HCT116 (cell line): ENCODE measurements around the gene ALDH8A1. TPM values are rescaled to one million over a fixed set of nuclear protein-coding genes. Genes with fewer than 3 reads are reported as not detected.

Source experiments
- ATAC-seq: fragments of 200-7000 bp; cut with Tn5 transposase; 2 replicates; pipeline ENCODE4 v1.9.1; 2020; ENCODE audit warnings: mild to moderate bottlenecking, moderate library complexity
- BruUV-seq: library from RNA; stranded (reverse); fragments of 400-500 nt; replicated peaks from 2 replicates; lab custom pipeline; 2021; lab: Mats Ljungman, UMichigan
- CTCF ChIA-PET: fragments of 300-600 bp; sonication (Branson Sonifier 250); formaldehyde crosslinking; loops from one replicate; lab custom pipeline; 2021; ENCODE audit warnings: antibody characterized with exemption; lab: Charles Lee
- POLR2A ChIA-PET: fragments of 300-600, 350-600 bp; sonication (Branson Sonifier 250); formaldehyde crosslinking; loops from one replicate; lab custom pipeline; 2021; ENCODE audit warnings: antibody characterized with exemption; lab: Charles Lee
- RAD21 ChIA-PET, 2 experiments: fragments of 300-600 bp; sonication (Branson Sonifier 250); formaldehyde crosslinking; loops; one replicate each; lab custom pipeline; 2023; ENCODE audit warnings: low total read pairs in 2 of 2; ENCODE audit not compliant: uncharacterized antibody in 2 of 2, unreplicated experiment in 2 of 2, low non-redundant PET in 1 of 2; lab: Charles Lee
- DNase-seq: peaks from one replicate; pipeline ENCODE4 v3.0.0-alpha.2; 2010; ENCODE audit warnings: low read depth, low spot score
- H2AFZ ChIP-seq: fragments of 200-600 bp; shearing (Covaris generic), sonication (generic); 2 replicates; pipeline ENCODE4 v1.6.1; 2017; ENCODE audit warnings: low read depth, mixed run types, mixed read lengths, antibody characterized with exemption, low read length; ENCODE audit not compliant: poor library complexity, severe bottlenecking
- H3K27ac ChIP-seq: 2 replicates; pipeline ENCODE4 v1.5.1; 2012; ENCODE audit warnings: low read depth, low read length
- H3K27me3 ChIP-seq: fragments of 200-600 bp; sonication (generic); 2 replicates; pipeline ENCODE4 v1.6.1; 2016; ENCODE audit warnings: mixed run types, low read length, mixed read lengths; ENCODE audit not compliant: insufficient read depth
- H3K36me3 ChIP-seq, 2 experiments: fragments of 200-500 bp in 1 of 2; fragments of 200-600 bp in 1 of 2; sonication (Bioruptor generic) in 1 of 2; sonication (generic) in 1 of 2; 2 replicates each; pipeline versions ENCODE4 v1.5.1 to v1.6.1; 2014 to 2016; ENCODE audit warnings: low read length in 2 of 2, inconsistent platforms in 1 of 2, mixed read lengths in 1 of 2, mixed run types in 1 of 2; ENCODE audit not compliant: insufficient read depth in 2 of 2, control insufficient read depth in 1 of 2
- H3K4me1 ChIP-seq, 2 experiments: fragments of 200-600 bp in 1 of 2; sonication (generic) in 1 of 2; 2 replicates each; pipeline versions ENCODE4 v1.5.1 to v1.6.1; 2012 to 2017; ENCODE audit warnings: low read length in 2 of 2, inconsistent platforms in 1 of 2, mild to moderate bottlenecking in 1 of 2, mixed read lengths in 1 of 2, mixed run types in 1 of 2, moderate library complexity in 1 of 2; ENCODE audit not compliant: insufficient read depth in 2 of 2, control insufficient read depth in 1 of 2
- H3K4me2 ChIP-seq: fragments of 200-600 bp; sonication (generic); 2 replicates; pipeline ENCODE4 v1.6.1; 2017; ENCODE audit warnings: mixed run types, low read length, mixed read lengths
- H3K4me3 ChIP-seq, 2 experiments: fragments of 200-600 bp in 1 of 2; sonication (generic) in 1 of 2; replicated peaks in 1 of 2; 2 replicates each; pipeline ENCODE4 v1.5.1; 2011 to 2016; ENCODE audit warnings: low read length in 2 of 2, control low read depth in 1 of 2, low read depth in 1 of 2, mild to moderate bottlenecking in 1 of 2, mixed read lengths in 1 of 2, mixed run types in 1 of 2
- H3K79me2 ChIP-seq: fragments of 200-600 bp; sonication (generic); 2 replicates; pipeline ENCODE4 v1.6.1; 2017; ENCODE audit warnings: mild to moderate bottlenecking, mixed run types, low read length, moderate library complexity, mixed read lengths; ENCODE audit not compliant: insufficient read depth
- H3K9ac ChIP-seq: fragments of 200-600 bp; sonication (generic); 2 replicates; pipeline ENCODE4 v1.6.1; 2016; ENCODE audit warnings: low read length, mixed read lengths
- H3K9me2 ChIP-seq: fragments of 200-600 bp; sonication (generic), shearing (Covaris generic); 2 replicates; pipeline ENCODE4 v1.6.1; 2017; ENCODE audit warnings: mixed run types, mild to moderate bottlenecking, moderate library complexity; ENCODE audit not compliant: insufficient read depth
- H3K9me3 ChIP-seq, 2 experiments: fragments of 200-500 bp in 1 of 2; fragments of 200-600 bp in 1 of 2; sonication (Bioruptor generic) in 1 of 2; sonication (generic) in 1 of 2; 2 replicates each; pipeline ENCODE4 v1.6.1; 2014 to 2017; ENCODE audit warnings: low read length in 2 of 2, mixed read lengths in 2 of 2, inconsistent platforms in 1 of 2, low read depth in 1 of 2, mild to moderate bottlenecking in 1 of 2, mixed run types in 1 of 2, moderate library complexity in 1 of 2; ENCODE audit not compliant: control insufficient read depth in 1 of 2, insufficient read depth in 1 of 2
- H4K20me1 ChIP-seq: fragments of 200-600 bp; sonication (generic), shearing (Covaris generic); 2 replicates; pipeline ENCODE4 v1.6.1; 2017; ENCODE audit warnings: mixed run types, mild to moderate bottlenecking, moderate library complexity; ENCODE audit not compliant: insufficient read depth
- CBX3 ChIP-seq: IDR thresholded peaks from 2 replicates; pipeline ENCODE4 v1.6.1; 2012; ENCODE audit warnings: low read depth
- EGR1 ChIP-seq: IDR thresholded peaks from 2 replicates; pipeline ENCODE4 v1.6.1; 2012; ENCODE audit warnings: low read depth
- ELF1 ChIP-seq: IDR thresholded peaks from 2 replicates; pipeline ENCODE4 v1.6.1; 2012; ENCODE audit warnings: low read depth, borderline replicate concordance
- EZH2phosphoT487 ChIP-seq: fragments of 200-600 bp; IDR thresholded peaks from 2 replicates; pipeline ENCODE4 v1.6.1; 2018; ENCODE audit warnings: antibody characterized with exemption, borderline replicate concordance
- FOSL1 ChIP-seq: IDR thresholded peaks from 2 replicates; pipeline ENCODE4 v1.6.1; 2012; ENCODE audit warnings: low read depth
- POLR2A ChIP-seq: IDR thresholded peaks from 2 replicates; pipeline ENCODE4 v1.7.0; 2011; ENCODE audit warnings: borderline replicate concordance; ENCODE audit not compliant: insufficient read depth, insufficient read length; ENCODE audit errors: extremely low read depth
- POLR2AphosphoS5 ChIP-seq: IDR thresholded peaks from 2 replicates; pipeline ENCODE4 v1.6.1; 2011; ENCODE audit warnings: mild to moderate bottlenecking, low read depth, low read length, moderate library complexity
- SP1 ChIP-seq: IDR thresholded peaks from 2 replicates; pipeline ENCODE4 v1.6.1; 2012; ENCODE audit warnings: low read depth
- TCF7L2 ChIP-seq: IDR thresholded peaks from 2 replicates; pipeline ENCODE4 v1.7.0; 2011; ENCODE audit warnings: borderline replicate concordance, inconsistent platforms; ENCODE audit not compliant: insufficient read depth, insufficient read length; ENCODE audit errors: extremely low read depth
- ZNF274 ChIP-seq: fragments of 200-500 bp; sonication (Bioruptor generic); IDR thresholded peaks from 2 replicates; pipeline ENCODE4 v1.6.1; 2014; ENCODE audit warnings: mild to moderate bottlenecking, low read depth, low read length, inconsistent platforms
- intact Hi-C: fragments of 100-400 bp; cut with micrococcal nuclease; formaldehyde crosslinking; loops from 2 replicates; pipeline ENCODE4 v1.10.0; 2022
- total RNA-seq: library from RNA; stranded (reverse); gene quantifications from one replicate; pipeline ENCODE4 v1.2.1, GENCODE V29; 2021; ENCODE audit not compliant: unreplicated experiment
- TF ChIP-seq, protein P1 (sequence below): IDR thresholded peaks from 2 replicates; pipeline ENCODE4 v1.6.1; 2012
- TF ChIP-seq, protein P2 (sequence below), 3 experiments: fragments of 200-600 bp in 1 of 3; sonication (generic) in 1 of 3; IDR thresholded peaks in 2 of 3; conservative IDR thresholded peaks in 1 of 3; 2 replicates each; pipeline ENCODE4 v1.5.1; 2012 to 2017; ENCODE audit warnings: low read depth in 2 of 3, low read length in 2 of 3, antibody characterized with exemption in 1 of 3, borderline replicate concordance in 1 of 3, control low read depth in 1 of 3, mild to moderate bottlenecking in 1 of 3, mixed read lengths in 1 of 3, mixed run types in 1 of 3, moderate library complexity in 1 of 3; ENCODE audit not compliant: insufficient read depth in 1 of 3
- TF ChIP-seq, protein P3 (sequence below): IDR thresholded peaks from 2 replicates; pipeline ENCODE4 v1.6.1; 2012; ENCODE audit warnings: low read depth
- TF ChIP-seq, protein P4 (sequence below): IDR thresholded peaks from 2 replicates; pipeline ENCODE4 v1.6.1; 2012

The ALDH8A1 gene
- total RNA-seq, 1 experiment from 2014 or later: 1.4 TPM

DNA sequence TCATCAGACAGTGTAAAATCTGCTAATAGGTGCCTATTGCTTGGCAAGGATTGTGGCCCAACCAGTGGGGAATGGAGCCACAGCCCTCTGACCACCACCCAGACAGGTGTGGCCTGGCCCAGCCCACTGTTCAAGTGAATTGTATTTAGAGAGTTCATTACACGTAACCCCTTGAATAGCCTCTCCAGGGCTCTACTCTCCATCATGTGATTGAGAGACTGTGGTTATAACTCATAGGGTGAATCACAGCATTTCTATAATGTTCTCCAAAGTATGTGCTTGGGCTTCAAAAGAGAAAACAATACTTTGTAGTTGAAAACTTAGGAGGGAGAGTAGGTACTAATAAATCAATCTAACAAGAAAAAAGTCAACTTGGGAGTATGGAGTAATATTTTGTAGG, 38.4 kb downstream of the ALDH8A1 start:
- H3K4me3 ChIP-seq: no peak overlapping the region
- TF ChIP-seq, protein P1, sequence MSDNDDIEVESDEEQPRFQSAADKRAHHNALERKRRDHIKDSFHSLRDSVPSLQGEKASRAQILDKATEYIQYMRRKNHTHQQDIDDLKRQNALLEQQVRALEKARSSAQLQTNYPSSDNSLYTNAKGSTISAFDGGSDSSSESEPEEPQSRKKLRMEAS: no peak
- TF ChIP-seq FOSL1 (no peak), POLR2A (no peak), POLR2AphosphoS5 (no peak), EGR1 (no peak), TCF7L2 (no peak), SP1 (no peak), CBX3 (no peak), EZH2phosphoT487 (no peak), ZNF274 (no peak), ELF1 (no peak)
- TF ChIP-seq, protein P2, sequence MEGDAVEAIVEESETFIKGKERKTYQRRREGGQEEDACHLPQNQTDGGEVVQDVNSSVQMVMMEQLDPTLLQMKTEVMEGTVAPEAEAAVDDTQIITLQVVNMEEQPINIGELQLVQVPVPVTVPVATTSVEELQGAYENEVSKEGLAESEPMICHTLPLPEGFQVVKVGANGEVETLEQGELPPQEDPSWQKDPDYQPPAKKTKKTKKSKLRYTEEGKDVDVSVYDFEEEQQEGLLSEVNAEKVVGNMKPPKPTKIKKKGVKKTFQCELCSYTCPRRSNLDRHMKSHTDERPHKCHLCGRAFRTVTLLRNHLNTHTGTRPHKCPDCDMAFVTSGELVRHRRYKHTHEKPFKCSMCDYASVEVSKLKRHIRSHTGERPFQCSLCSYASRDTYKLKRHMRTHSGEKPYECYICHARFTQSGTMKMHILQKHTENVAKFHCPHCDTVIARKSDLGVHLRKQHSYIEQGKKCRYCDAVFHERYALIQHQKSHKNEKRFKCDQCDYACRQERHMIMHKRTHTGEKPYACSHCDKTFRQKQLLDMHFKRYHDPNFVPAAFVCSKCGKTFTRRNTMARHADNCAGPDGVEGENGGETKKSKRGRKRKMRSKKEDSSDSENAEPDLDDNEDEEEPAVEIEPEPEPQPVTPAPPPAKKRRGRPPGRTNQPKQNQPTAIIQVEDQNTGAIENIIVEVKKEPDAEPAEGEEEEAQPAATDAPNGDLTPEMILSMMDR (IDR thresholded peaks at IDR 0.05 in 2 of 3, conservative IDR thresholded peaks at IDR 0.05 in 1 of 3; ENCODE audit: borderline replicate concordance in 1 of 3, insufficient read depth in 1 of 3, low read depth in 2 of 3, low read length in 2 of 3): no peak
- TF ChIP-seq, protein P3, sequence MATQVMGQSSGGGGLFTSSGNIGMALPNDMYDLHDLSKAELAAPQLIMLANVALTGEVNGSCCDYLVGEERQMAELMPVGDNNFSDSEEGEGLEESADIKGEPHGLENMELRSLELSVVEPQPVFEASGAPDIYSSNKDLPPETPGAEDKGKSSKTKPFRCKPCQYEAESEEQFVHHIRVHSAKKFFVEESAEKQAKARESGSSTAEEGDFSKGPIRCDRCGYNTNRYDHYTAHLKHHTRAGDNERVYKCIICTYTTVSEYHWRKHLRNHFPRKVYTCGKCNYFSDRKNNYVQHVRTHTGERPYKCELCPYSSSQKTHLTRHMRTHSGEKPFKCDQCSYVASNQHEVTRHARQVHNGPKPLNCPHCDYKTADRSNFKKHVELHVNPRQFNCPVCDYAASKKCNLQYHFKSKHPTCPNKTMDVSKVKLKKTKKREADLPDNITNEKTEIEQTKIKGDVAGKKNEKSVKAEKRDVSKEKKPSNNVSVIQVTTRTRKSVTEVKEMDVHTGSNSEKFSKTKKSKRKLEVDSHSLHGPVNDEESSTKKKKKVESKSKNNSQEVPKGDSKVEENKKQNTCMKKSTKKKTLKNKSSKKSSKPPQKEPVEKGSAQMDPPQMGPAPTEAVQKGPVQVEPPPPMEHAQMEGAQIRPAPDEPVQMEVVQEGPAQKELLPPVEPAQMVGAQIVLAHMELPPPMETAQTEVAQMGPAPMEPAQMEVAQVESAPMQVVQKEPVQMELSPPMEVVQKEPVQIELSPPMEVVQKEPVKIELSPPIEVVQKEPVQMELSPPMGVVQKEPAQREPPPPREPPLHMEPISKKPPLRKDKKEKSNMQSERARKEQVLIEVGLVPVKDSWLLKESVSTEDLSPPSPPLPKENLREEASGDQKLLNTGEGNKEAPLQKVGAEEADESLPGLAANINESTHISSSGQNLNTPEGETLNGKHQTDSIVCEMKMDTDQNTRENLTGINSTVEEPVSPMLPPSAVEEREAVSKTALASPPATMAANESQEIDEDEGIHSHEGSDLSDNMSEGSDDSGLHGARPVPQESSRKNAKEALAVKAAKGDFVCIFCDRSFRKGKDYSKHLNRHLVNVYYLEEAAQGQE: no peak
- TF ChIP-seq, protein P4, sequence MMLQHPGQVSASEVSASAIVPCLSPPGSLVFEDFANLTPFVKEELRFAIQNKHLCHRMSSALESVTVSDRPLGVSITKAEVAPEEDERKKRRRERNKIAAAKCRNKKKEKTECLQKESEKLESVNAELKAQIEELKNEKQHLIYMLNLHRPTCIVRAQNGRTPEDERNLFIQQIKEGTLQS: no peak
- TF ChIP-seq, all 23 proteins: peak for 0
- RAD21 ChIA-PET: no interaction called here
- CTCF ChIA-PET: no interaction called here
- Histone ChIP-seq H3K27ac (no peak overlapping the region), H3K9ac (no peak overlapping the region), H3K36me3 (no peaks in the 10 kb centered on the region), H3K27me3 (no peaks in the 10 kb centered on the region), H3K9me3 (no peaks in the 10 kb centered on the region), H4K20me1 (no peaks in the 10 kb centered on the region), H2AFZ (no peak overlapping the region), H3K4me1 (peaks cover 12 to 30% of the 10 kb centered on the region in 2 experiments), H3K9me2 (no peaks in the 10 kb centered on the region), H3K4me2 (no peak overlapping the region), H3K79me2 (no peaks in the 10 kb centered on the region)
- DNase-seq: no peak
- intact Hi-C loops: no loop called here
- no peak for ATAC-seq
- POLR2A ChIA-PET: no interaction called here
- no TSS peak for BruUV-seq
